ENCODE measurements around the gene SV2C. TPM values are rescaled to one million over a fixed set of nuclear protein-coding genes. Genes with fewer than 3 reads are reported as not detected.

Gene SV2C
- total RNA-seq = not detected in 2 replicates

GRCh38 chr5:76082772-76083554 lies at the start of gene SV2C:
SV2C (plus strand) TSS chr5:76083383; CDS start chr5:76131751, 48,368 bp downstream.

GRCh38 chr5:76402886-76403765 lies 319.9 kb downstream of the SV2C start, which contains the start of gene IQGAP2:
IQGAP2 (plus strand) TSS chr5:76403285; CDS start chr5:76403546, 261 bp downstream.

Small RNAs within 50 kb of the gene (small RNA-seq; reads per million reads assigned to genes)
- not detected for gene AC113404.2
- gene RNA5SP186 = not detected
